Right lobe of liver (tissue), 6 donors: ENCODE measurements around the gene CDIPT. TPM values are rescaled to one million over a fixed set of nuclear protein-coding genes. Genes with fewer than 3 reads are reported as not detected.

Experiments used
- ATAC-seq, 4 donors: fragments of 200-7000 bp; cut with Tn5 transposase; one replicate each; pipeline ENCODE4 v1.9.1; 2020; ENCODE audit warnings: mild to moderate bottlenecking in 4 of 4, moderate library complexity in 4 of 4
- DNase-seq, 3 donors: peaks; one replicate each; pipeline ENCODE4 v3.0.0-alpha.2; 2020
- H3K27ac ChIP-seq, 3 donors: fragments of 200-600 bp; one replicate each; pipeline ENCODE4 v1.8.0; 2022
- H3K27me3 ChIP-seq, 2 donors: fragments of 200-600 bp; one replicate each; pipeline ENCODE4 v1.8.0; 2022
- H3K36me3 ChIP-seq, 4 donors: fragments of 200-600 bp; sonication (generic) in 1 of 4; one replicate each; pipeline versions ENCODE4 v1.5.1 to v1.8.0; 2017 to 2022; ENCODE audit warnings: control low read depth in 1 of 4
- H3K4me1 ChIP-seq, 4 donors: fragments of 200-600 bp; sonication (generic) in 1 of 4; one replicate each; pipeline versions ENCODE4 v1.5.1 to v1.8.0; 2017 to 2022; ENCODE audit warnings: control low read depth in 1 of 4
- H3K4me3 ChIP-seq, 3 donors: fragments of 200-600 bp; one replicate each; pipeline ENCODE4 v1.8.0; 2022
- H3K9me3 ChIP-seq, 4 donors: fragments of 200-600 bp; sonication (generic) in 1 of 4; one replicate each; pipeline versions ENCODE4 v1.5.1 to v1.8.0; 2017 to 2022; ENCODE audit warnings: control low read depth in 1 of 4
- POLR2A ChIP-seq: fragments of 450-650 bp; IDR thresholded peaks from one replicate; pipeline ENCODE4 v1.6.1; 2017; ENCODE audit warnings: antibody characterized with exemption, mild to moderate bottlenecking
- WGBS: methylation state at CpG from one replicate; pipeline ENCODE4 v1.1.6; 2018; ENCODE audit warnings: low coverage, low lambda C conversion rate; ENCODE audit not compliant: insufficient coverage; ENCODE audit errors: missing lambda C conversion rate; 5-methylcytosine and 5-hydroxymethylcytosine counted together
- intact Hi-C, 2 donors: fragments of 100-400 bp; cut with DNase I; formaldehyde crosslinking; loops; one replicate each; pipeline versions ENCODE4 v1.11.2 to v1.14.1; 2022
- total RNA-seq, 6 experiments: library from RNA; depleted of rRNA in 2 of 6; stranded (reverse); fragments of >200 nt in 2 of 6; fragmentation: NEBNext Ultra II Directional in 3 of 6; extraction: Animal tissue kit (Norgen Biotek cat#: 25700) in 3 of 6; gene quantifications; one replicate each; pipeline versions ENCODE4 v1.1.0 to v1.2.4, GENCODE V29; 2016 to 2023
- TF ChIP-seq, protein P1 (sequence below), 4 donors: fragments of 200-600 bp in 3 of 4; fragments of 450-650 bp in 1 of 4; IDR thresholded peaks; one replicate each; pipeline versions ENCODE4 v1.5.1 to v1.8.0; 2016 to 2022; ENCODE audit warnings: antibody characterized with exemption in 4 of 4, mild to moderate bottlenecking in 2 of 4
- donor health status: DM: no; HTN: yes; CAD: no.
- donor health status: DM: no; HTN: no; CAD: no.
- donor health status: DM: no; HTN: no; CAD: no.
- donor health status: DM: no; HTN: yes; CAD: no.
- donor health status: DM: no; HTN: yes; CAD: no.

Gene CDIPT
- total RNA-seq, 6 experiments from 2014 or later: 35.1 to 96.6 (median 58.2) TPM

DNA sequence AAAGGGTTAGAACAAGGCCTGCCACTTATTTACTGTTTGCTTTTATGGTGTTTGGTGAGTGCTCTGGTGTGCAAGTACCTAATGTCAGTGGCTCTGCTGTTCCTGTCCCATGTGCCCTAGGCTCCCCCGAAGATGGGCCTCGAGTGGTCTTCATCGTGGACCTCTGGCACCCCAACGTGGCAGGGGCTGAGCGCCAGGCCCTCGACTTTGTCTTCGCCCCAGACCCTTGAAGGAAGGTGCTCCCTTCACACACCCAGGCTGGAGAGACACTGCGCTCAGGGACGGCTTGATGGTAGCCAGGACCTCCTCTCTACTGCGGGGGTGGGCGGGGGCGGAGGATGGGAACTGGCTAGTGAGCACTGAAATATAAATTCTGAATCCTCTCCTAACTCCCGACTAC is 42.6 kb upstream of the CDIPT start:
- intact Hi-C loops: no loop called here
- no peak for TF ChIP-seq POLR2A
- TF ChIP-seq, protein P1, sequence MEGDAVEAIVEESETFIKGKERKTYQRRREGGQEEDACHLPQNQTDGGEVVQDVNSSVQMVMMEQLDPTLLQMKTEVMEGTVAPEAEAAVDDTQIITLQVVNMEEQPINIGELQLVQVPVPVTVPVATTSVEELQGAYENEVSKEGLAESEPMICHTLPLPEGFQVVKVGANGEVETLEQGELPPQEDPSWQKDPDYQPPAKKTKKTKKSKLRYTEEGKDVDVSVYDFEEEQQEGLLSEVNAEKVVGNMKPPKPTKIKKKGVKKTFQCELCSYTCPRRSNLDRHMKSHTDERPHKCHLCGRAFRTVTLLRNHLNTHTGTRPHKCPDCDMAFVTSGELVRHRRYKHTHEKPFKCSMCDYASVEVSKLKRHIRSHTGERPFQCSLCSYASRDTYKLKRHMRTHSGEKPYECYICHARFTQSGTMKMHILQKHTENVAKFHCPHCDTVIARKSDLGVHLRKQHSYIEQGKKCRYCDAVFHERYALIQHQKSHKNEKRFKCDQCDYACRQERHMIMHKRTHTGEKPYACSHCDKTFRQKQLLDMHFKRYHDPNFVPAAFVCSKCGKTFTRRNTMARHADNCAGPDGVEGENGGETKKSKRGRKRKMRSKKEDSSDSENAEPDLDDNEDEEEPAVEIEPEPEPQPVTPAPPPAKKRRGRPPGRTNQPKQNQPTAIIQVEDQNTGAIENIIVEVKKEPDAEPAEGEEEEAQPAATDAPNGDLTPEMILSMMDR (IDR thresholded peaks at IDR 0.05): no peak
- 72% methylated on average over 2 of the region's 13 CpGs for WGBS
- no peak overlapping the region for H3K27ac ChIP-seq
- ATAC-seq: no peak
- H3K4me3 ChIP-seq: no peak overlapping the region
- no peaks in the 10 kb centered on the region for H3K9me3 ChIP-seq
- H3K27me3 ChIP-seq: no peaks in the 10 kb centered on the region
- no peaks in the 10 kb centered on the region for H3K36me3 ChIP-seq
- DNase-seq: no peak
- no peaks in the 10 kb centered on the region for H3K4me1 ChIP-seq

DNA sequence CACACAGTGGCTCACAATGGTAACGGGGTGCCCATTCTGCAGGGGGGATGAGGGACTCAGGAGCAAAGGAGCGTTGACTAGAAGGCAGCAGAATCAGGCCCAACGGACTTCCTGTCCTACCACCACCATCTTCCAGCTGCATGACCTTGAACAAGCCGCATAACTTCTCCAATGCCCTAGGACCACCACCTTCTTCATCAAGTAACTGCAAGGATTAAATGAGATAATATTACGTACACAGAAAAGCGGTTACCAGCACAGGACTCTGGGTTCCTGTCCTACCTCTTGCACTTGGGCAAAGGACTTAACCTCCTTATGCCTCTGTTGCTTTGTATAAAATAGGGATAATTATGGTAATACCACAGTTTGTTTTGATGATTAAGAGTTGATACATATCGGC is 41.9 kb upstream of the CDIPT start:
- no peaks in the 10 kb centered on the region for H3K36me3 ChIP-seq
- no peak overlapping the region for H3K4me3 ChIP-seq
- H3K27me3 ChIP-seq: no peaks in the 10 kb centered on the region
- WGBS: 86% methylated on average over 5 of the region's 7 CpGs
- no peak overlapping the region for H3K27ac ChIP-seq
- intact Hi-C loops: no loop called here
- H3K4me1 ChIP-seq: no peaks in the 10 kb centered on the region
- ATAC-seq (no peak), DNase-seq (no peak)
- TF ChIP-seq POLR2A: no peak
- no peaks in the 10 kb centered on the region for H3K9me3 ChIP-seq

- intact Hi-C loops: no loop called here
- TF ChIP-seq, protein P1 (IDR thresholded peaks at IDR 0.05): no peak
- TF ChIP-seq POLR2A: no peak
- Histone ChIP-seq H3K27me3 (no peaks in the 10 kb centered on the region), H3K27ac (no peak overlapping the region), H3K36me3 (no peaks in the 10 kb centered on the region), H3K4me3 (no peak overlapping the region), H3K9me3 (no peaks in the 10 kb centered on the region), H3K4me1 (no peaks in the 10 kb centered on the region)
- DNase-seq: no peak
- WGBS: 66% methylated on average over 4 of the region's 4 CpGs
- ATAC-seq: no peak
Observed at GRCh38 chr16:29903590-29903989, 40.6 kb upstream of the CDIPT start.

DNA sequence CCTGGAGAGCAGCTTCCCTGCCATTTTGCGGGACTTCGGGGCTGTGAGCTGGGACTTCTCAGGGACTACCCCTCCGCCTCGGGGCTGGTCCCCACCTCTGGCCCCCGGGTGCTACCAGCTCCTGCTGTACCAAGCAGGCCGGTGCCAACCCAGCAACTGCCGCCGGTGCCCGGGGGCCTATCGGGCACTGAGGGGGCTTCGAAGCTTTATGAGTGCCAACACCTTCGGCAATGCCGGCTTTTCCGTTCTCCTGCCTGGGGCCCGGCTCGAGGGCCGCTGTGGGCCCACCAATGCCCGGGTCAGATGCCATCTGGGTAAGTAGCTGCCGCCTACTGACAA is 38.5 kb upstream of the CDIPT start:
- Histone ChIP-seq H3K4me3 (no peak overlapping the region), H3K9me3 (no peaks in the 10 kb centered on the region)

DNA sequence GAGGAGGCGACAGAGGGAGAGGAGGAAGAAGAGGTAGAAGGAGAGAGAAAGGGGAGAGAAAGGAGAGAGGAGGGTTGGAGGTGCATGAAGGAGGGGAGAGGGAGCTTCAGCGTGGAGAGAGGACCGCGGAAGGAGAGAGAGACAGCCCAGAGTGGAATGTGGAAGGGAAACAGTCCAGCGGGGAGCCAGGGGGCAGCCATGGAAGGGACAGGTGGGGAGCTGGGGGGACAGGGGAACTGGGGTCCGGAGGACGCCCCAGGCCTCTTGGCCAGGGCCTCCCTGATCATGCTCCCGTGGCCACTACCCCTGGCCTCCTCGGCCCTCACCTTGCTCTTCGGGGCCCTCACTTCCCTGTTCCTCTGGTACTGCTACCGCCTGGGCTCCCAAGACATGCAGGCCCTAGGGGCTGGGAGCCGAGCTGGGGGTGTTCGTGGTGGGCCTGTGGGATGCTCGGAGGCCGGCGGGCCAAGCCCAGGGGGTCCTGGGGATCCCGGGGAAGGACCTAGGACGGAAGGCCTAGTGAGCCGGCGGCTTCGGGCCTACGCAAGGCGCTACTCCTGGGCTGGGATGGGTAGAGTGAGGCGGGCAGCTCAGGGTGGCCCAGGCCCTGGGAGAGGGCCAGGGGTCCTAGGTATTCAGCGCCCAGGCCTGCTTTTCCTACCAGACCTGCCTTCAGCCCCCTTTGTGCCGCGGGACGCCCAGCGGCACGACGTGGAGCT is 38.0 kb upstream of the CDIPT start:
- peak overlapping the region in 2 of 3 donors; percentile 56 to 57 for H3K4me3 ChIP-seq
- H3K4me1 ChIP-seq: no peaks in the 10 kb centered on the region
- H3K9me3 ChIP-seq: no peaks in the 10 kb centered on the region
- H3K27me3 ChIP-seq: no peaks in the 10 kb centered on the region
- WGBS: 28% methylated on average over 7 of the region's 31 CpGs
- ATAC-seq (no peak), DNase-seq (no peak)
- intact Hi-C loops: no loop called here
- no peak for TF ChIP-seq POLR2A
- TF ChIP-seq, protein P1 (IDR thresholded peaks at IDR 0.05): no peak
- no peaks in the 10 kb centered on the region for H3K36me3 ChIP-seq
- H3K27ac ChIP-seq: no peak overlapping the region

More for the DNA sequence above, 38.5 kb upstream of the CDIPT start:
- intact Hi-C loops: no loop called here
- H3K4me1 ChIP-seq: no peaks in the 10 kb centered on the region
- no peak overlapping the region for H3K27ac ChIP-seq
- ATAC-seq (no peak), DNase-seq (no peak)
- 90% methylated on average over 2 of the region's 19 CpGs for WGBS
- H3K27me3 ChIP-seq: no peaks in the 10 kb centered on the region
- no peaks in the 10 kb centered on the region for H3K36me3 ChIP-seq
- TF ChIP-seq, protein P1 (IDR thresholded peaks at IDR 0.05): no peak
- no peak for TF ChIP-seq POLR2A
